ENCODE measurements around the gene RAB34. TPM values are rescaled to one million over a fixed set of nuclear protein-coding genes. Genes with fewer than 3 reads are reported as not detected.

The RAB34 gene
- total RNA-seq, 1 donor from 2014 or later = 147 TPM

GRCh38 chr17:28729950-28730330 is 12.3 kb upstream of the RAB34 start:
- H3K4me3 Mint-ChIP-seq (ENCODE audit: low read depth) = no peak overlapping the region
- DNase-seq (ENCODE audit: low spot score, unreplicated experiment) = no peak
- no peaks in the 10 kb centered on the region for H3K36me3 Mint-ChIP-seq (ENCODE audit: insufficient read depth)
- TF ChIP-seq CTCF (IDR thresholded peaks at IDR 0.05; ENCODE audit: unreplicated experiment) = no peak
- no peaks in the 10 kb centered on the region for H3K27me3 Mint-ChIP-seq
- peak overlapping the region; percentile 1 for H3K27ac Mint-ChIP-seq
- no peaks in the 10 kb centered on the region for H3K9me3 Mint-ChIP-seq (ENCODE audit: low read depth)
- peaks cover 14% of the 10 kb centered on the region for H3K4me1 Mint-ChIP-seq (ENCODE audit: low read depth)

GRCh38 chr17:28728364-28729200 is 10.9 kb upstream of the RAB34 start, which contains the start of gene NEK8:
TSS of gene NEK8 (plus strand) at chr17:28728788. CDS start at chr17:28728814, 26 bp downstream.
- TF ChIP-seq CTCF (IDR thresholded peaks at IDR 0.05; ENCODE audit: unreplicated experiment) = no peak
- H3K4me1 Mint-ChIP-seq (ENCODE audit: low read depth) = peaks cover 22% of the 10 kb centered on the region
- no peaks in the 10 kb centered on the region for H3K9me3 Mint-ChIP-seq (ENCODE audit: low read depth)
- H3K36me3 Mint-ChIP-seq (ENCODE audit: insufficient read depth) = peaks cover 7% of the 10 kb centered on the region
- H3K27me3 Mint-ChIP-seq = no peaks in the 10 kb centered on the region
- peak within 1 kb of the TSS; percentile 89 for H3K4me3 Mint-ChIP-seq (ENCODE audit: low read depth)
- H3K27ac Mint-ChIP-seq = peak within 1 kb of the TSS; percentile 98
- DNase-seq (ENCODE audit: low spot score, unreplicated experiment) = peak; percentile 95

GRCh38 chr17:28726627-28727491 is 9.2 kb upstream of the RAB34 start:
- peak overlapping the region; percentile 98 for H3K27ac Mint-ChIP-seq
- H3K4me3 Mint-ChIP-seq (ENCODE audit: low read depth) = peak overlapping the region; percentile 89
- H3K4me1 Mint-ChIP-seq (ENCODE audit: low read depth) = peaks cover 31% of the 10 kb centered on the region
- no peaks in the 10 kb centered on the region for H3K9me3 Mint-ChIP-seq (ENCODE audit: low read depth)
- peak; percentile 98 for TF ChIP-seq CTCF (IDR thresholded peaks at IDR 0.05; ENCODE audit: unreplicated experiment)
- peak; percentile 97 for DNase-seq (ENCODE audit: low spot score, unreplicated experiment)
- no peaks in the 10 kb centered on the region for H3K27me3 Mint-ChIP-seq
- peaks cover 14% of the 10 kb centered on the region for H3K36me3 Mint-ChIP-seq (ENCODE audit: insufficient read depth)

GRCh38 chr17:28726226-28726626 is 8.6 kb upstream of the RAB34 start, which contains the start of gene TLCD1:
TSS of gene TLCD1 (minus strand) at chr17:28726233. CDS start at chr17:28726097, 136 bp downstream.
- Mint-ChIP-seq H3K27me3 (no peaks in the 10 kb centered on the region), H3K9me3 (ENCODE audit: low read depth) (no peaks in the 10 kb centered on the region), H3K4me3 (ENCODE audit: low read depth) (peak within 1 kb of the TSS; percentile 89), H3K27ac (peak within 1 kb of the TSS; percentile 98), H3K36me3 (ENCODE audit: insufficient read depth) (peaks cover 20% of the 10 kb centered on the region), H3K4me1 (ENCODE audit: low read depth) (peaks cover 37% of the 10 kb centered on the region)
- DNase-seq (ENCODE audit: low spot score, unreplicated experiment) = no peak
- TF ChIP-seq CTCF (IDR thresholded peaks at IDR 0.05; ENCODE audit: unreplicated experiment) = no peak

- no peaks in the 10 kb centered on the region for H3K9me3 Mint-ChIP-seq (ENCODE audit: low read depth)
- H3K36me3 Mint-ChIP-seq (ENCODE audit: insufficient read depth) = peaks cover 23% of the 10 kb centered on the region
- peaks cover 41% of the 10 kb centered on the region for H3K4me1 Mint-ChIP-seq (ENCODE audit: low read depth)
- no peaks in the 10 kb centered on the region for H3K27me3 Mint-ChIP-seq
- H3K4me3 Mint-ChIP-seq (ENCODE audit: low read depth) = peak overlapping the region; percentile 85
- peak overlapping the region; percentile 97 for H3K27ac Mint-ChIP-seq
- peak; percentile 56 for DNase-seq (ENCODE audit: low spot score, unreplicated experiment)
- TF ChIP-seq CTCF (IDR thresholded peaks at IDR 0.05; ENCODE audit: unreplicated experiment) = no peak
Observed at GRCh38 chr17:28725660-28726225, 8.1 kb upstream of the RAB34 start.
